Body of pancreas (tissue), 4 donors: ENCODE results near the gene LAMTOR5.
A peak's percentile ranks its signal among the peaks of the same experiment; 100 is the strongest.

ENCODE experiments used
- POLR2A ChIP-seq, 3 donors: fragments of 450-650 bp; IDR thresholded peaks; one replicate each; pipeline ENCODE4 v1.6.1; 2016; ENCODE audit warnings: antibody characterized with exemption in 3 of 3, mild to moderate bottlenecking in 2 of 3
- TF ChIP-seq, protein P1 (sequence below), 7 experiments: fragments of 450-650 bp in 4 of 7; fragments of 200-600 bp in 3 of 7; sonication (generic) in 3 of 7; IDR thresholded peaks; one replicate each; pipeline ENCODE4 v1.5.1; 2016 to 2019; ENCODE audit warnings: antibody characterized with exemption in 7 of 7

DNA sequence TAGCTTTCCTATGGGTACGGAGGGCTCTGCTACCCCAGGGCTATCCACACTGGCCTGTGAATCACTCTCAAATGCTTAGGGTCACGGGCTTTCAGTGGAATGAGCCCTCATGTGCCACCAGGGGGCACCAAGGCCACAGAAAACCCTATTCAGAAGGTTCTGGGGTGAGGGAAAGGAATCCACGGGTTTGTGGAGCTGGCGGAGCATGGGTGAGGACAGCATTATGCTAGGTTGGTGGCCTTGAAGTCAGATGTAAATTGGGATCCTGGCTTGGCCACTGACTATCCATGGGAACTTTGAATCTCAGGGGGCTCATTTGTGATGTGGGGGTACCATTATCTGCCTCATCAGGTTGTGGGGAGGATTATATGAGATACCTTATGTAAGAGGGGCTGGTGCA, 5.1 kb upstream of the LAMTOR5 start:
- TF ChIP-seq POLR2A (IDR thresholded peaks at IDR 0.05): no peak
- TF ChIP-seq, protein P1, sequence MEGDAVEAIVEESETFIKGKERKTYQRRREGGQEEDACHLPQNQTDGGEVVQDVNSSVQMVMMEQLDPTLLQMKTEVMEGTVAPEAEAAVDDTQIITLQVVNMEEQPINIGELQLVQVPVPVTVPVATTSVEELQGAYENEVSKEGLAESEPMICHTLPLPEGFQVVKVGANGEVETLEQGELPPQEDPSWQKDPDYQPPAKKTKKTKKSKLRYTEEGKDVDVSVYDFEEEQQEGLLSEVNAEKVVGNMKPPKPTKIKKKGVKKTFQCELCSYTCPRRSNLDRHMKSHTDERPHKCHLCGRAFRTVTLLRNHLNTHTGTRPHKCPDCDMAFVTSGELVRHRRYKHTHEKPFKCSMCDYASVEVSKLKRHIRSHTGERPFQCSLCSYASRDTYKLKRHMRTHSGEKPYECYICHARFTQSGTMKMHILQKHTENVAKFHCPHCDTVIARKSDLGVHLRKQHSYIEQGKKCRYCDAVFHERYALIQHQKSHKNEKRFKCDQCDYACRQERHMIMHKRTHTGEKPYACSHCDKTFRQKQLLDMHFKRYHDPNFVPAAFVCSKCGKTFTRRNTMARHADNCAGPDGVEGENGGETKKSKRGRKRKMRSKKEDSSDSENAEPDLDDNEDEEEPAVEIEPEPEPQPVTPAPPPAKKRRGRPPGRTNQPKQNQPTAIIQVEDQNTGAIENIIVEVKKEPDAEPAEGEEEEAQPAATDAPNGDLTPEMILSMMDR (IDR thresholded peaks at IDR 0.05): peak; percentile 24 to 67 (median 60)
